Measurements from ENCODE around the gene KIF14. TPM values are rescaled to one million over a fixed set of nuclear protein-coding genes. Genes with fewer than 3 reads are reported as not detected.

KIF14 gene
- 2.1 and 7.4 TPM in 2 replicates for total RNA-seq

- peak; percentile 59 to 91 for DNase-seq (ENCODE audit: low read depth in 2 of 2)
Measured at GRCh38 chr1:200620273-200621131, at the start of gene KIF14. Gene KIF14 (minus strand): TSS chr1:200620751. CDS start chr1:200618723, 2,028 bp downstream.

GRCh38 chr1:200669314-200670241, 49.0 kb upstream of the KIF14 start, which contains the start of gene DDX59:
Gene DDX59 (minus strand): TSS chr1:200669907. CDS start chr1:200666740, 3,167 bp downstream.
- DNase-seq (ENCODE audit: low read depth in 2 of 2): peak; percentile 96 to 98

- no peak for DNase-seq (ENCODE audit: low read depth in 2 of 2)
Measured at GRCh38 chr1:200668514-200669313, 48.2 kb upstream of the KIF14 start.

- peak; percentile 40 to 58 for DNase-seq (ENCODE audit: low read depth in 2 of 2)
Measured at GRCh38 chr1:200666309-200666708, 45.8 kb upstream of the KIF14 start.

- peak; percentile 81 to 90 for DNase-seq (ENCODE audit: low read depth in 2 of 2)
Measured at GRCh38 chr1:200665861-200666260, 45.3 kb upstream of the KIF14 start.

GRCh38 chr1:200660719-200661118, 40.2 kb upstream of the KIF14 start:
- DNase-seq (ENCODE audit: low read depth in 2 of 2): no peak

- no peak for DNase-seq (ENCODE audit: low read depth in 2 of 2)
Measured at GRCh38 chr1:200659269-200659668, 38.7 kb upstream of the KIF14 start.

GRCh38 chr1:200658037-200658818, 37.7 kb upstream of the KIF14 start:
- no peak for DNase-seq (ENCODE audit: low read depth in 2 of 2)

- no peak for DNase-seq (ENCODE audit: low read depth in 2 of 2)
Measured at GRCh38 chr1:200654660-200655059, 34.1 kb upstream of the KIF14 start.

- DNase-seq (ENCODE audit: low read depth in 2 of 2): no peak
Measured at GRCh38 chr1:200653022-200653462, 32.5 kb upstream of the KIF14 start.

- DNase-seq (ENCODE audit: low read depth in 2 of 2): no peak
Measured at GRCh38 chr1:200652378-200652777, 31.8 kb upstream of the KIF14 start.

- no peak for DNase-seq (ENCODE audit: low read depth in 2 of 2)
Measured at GRCh38 chr1:200646515-200646914, 26.0 kb upstream of the KIF14 start.

- DNase-seq (ENCODE audit: low read depth in 2 of 2): no peak
Measured at GRCh38 chr1:200644021-200644420, 23.5 kb upstream of the KIF14 start.

GRCh38 chr1:200642481-200642880, 21.9 kb upstream of the KIF14 start:
- no peak for DNase-seq (ENCODE audit: low read depth in 2 of 2)

- DNase-seq (ENCODE audit: low read depth in 2 of 2): no peak
Measured at GRCh38 chr1:200640963-200641401, 20.4 kb upstream of the KIF14 start.

GRCh38 chr1:200640373-200640962, 19.9 kb upstream of the KIF14 start:
- no peak for DNase-seq (ENCODE audit: low read depth in 2 of 2)

GRCh38 chr1:200638073-200638472, 17.5 kb upstream of the KIF14 start:
- no peak for DNase-seq (ENCODE audit: low read depth in 2 of 2)

GRCh38 chr1:200636681-200637080, 16.1 kb upstream of the KIF14 start:
- DNase-seq (ENCODE audit: low read depth in 2 of 2): no peak

GRCh38 chr1:200634261-200635122, 13.9 kb upstream of the KIF14 start:
- no peak for DNase-seq (ENCODE audit: low read depth in 2 of 2)

All from dermis microvascular lymphatic vessel endothelial cell (primary cell).